SK-N-SH (cell line): Measurements from ENCODE around the gene ZMAT5.

Experiments used
- CTCF ChIP-seq: fragments of 200-600 bp; sonication (generic); IDR thresholded peaks from 2 replicates; pipeline ENCODE4 v1.6.1; 2017; ENCODE audit warnings: antibody characterized with exemption, mild to moderate bottlenecking, moderate library complexity
- EP300 ChIP-seq, 2 experiments: IDR thresholded peaks; 2 replicates each; pipeline versions ENCODE4 v1.4.0 to v1.6.1; 2012; ENCODE audit warnings: borderline replicate concordance in 1 of 2, low read depth in 1 of 2, low read length in 1 of 2
- JUND ChIP-seq: IDR thresholded peaks from 2 replicates; pipeline ENCODE4 v1.4.0; 2012
- NRF1 ChIP-seq: IDR thresholded peaks from 2 replicates; pipeline ENCODE4 v1.6.1; 2012; ENCODE audit warnings: low read depth, mild to moderate bottlenecking, low read length
- RAD21 ChIP-seq: IDR thresholded peaks from 2 replicates; pipeline ENCODE4 v1.6.1; 2012; ENCODE audit warnings: mild to moderate bottlenecking, low read length
- REST ChIP-seq: IDR thresholded peaks from 2 replicates; pipeline ENCODE4 v1.6.1; 2012; ENCODE audit warnings: mild to moderate bottlenecking, low read depth, low read length, moderate library complexity
- RFX5 ChIP-seq: IDR thresholded peaks from 2 replicates; pipeline ENCODE4 v1.6.1; 2012; ENCODE audit warnings: mild to moderate bottlenecking, improper control_type of control experiment, low read length

- TF ChIP-seq RAD21 (no peak), CTCF (no peak), RFX5 (no peak), REST (no peak), JUND (no peak), EP300 (IDR thresholded peaks at IDR 0.05; ENCODE audit: borderline replicate concordance in 1 of 2, low read depth in 1 of 2, low read length in 1 of 2) (no peak), NRF1 (no peak)
These were observed 10.5 kb downstream of the ZMAT5 start for GRCh38 chr22:29756341-29756740.
